Keratinocyte (primary cell): Measurements from ENCODE around the gene HIP1R. TPM values are rescaled to one million over a fixed set of nuclear protein-coding genes. Genes with fewer than 3 reads are reported as not detected.

Source experiments
- DNase-seq: peaks from one replicate; pipeline ENCODE4 v3.0.0-alpha.2; 2011; ENCODE audit warnings: low read depth, missing footprints, low spot score
- FAIRE-seq: peaks from 2 replicates; lab custom pipeline; 2011; peaks lifted over from hg19 to GRCh38; lab: Jason Lieb, UNC
- H2AFZ ChIP-seq: 2 replicates; pipeline ENCODE4 v1.6.0; 2012; ENCODE audit warnings: low read length, control low read depth, inconsistent platforms; ENCODE audit not compliant: control insufficient read depth
- H3K27ac ChIP-seq: 2 replicates; pipeline ENCODE4 v1.5.1; 2011; ENCODE audit warnings: low read length; ENCODE audit not compliant: control insufficient read depth, insufficient read depth
- H3K27me3 ChIP-seq: 3 replicates; pipeline ENCODE4 v1.6.0; 2011; ENCODE audit warnings: low read length; ENCODE audit not compliant: control insufficient read depth, insufficient read depth; ENCODE audit errors: extremely low read depth
- H3K36me3 ChIP-seq, 2 experiments: 2 replicates in 1 of 2; 3 replicates in 1 of 2; pipeline ENCODE4 v1.5.1; 2011; ENCODE audit warnings: low read length in 2 of 2, mild to moderate bottlenecking in 1 of 2; ENCODE audit not compliant: control insufficient read depth in 2 of 2, insufficient read depth in 2 of 2; ENCODE audit errors: extremely low read depth in 1 of 2
- H3K4me1 ChIP-seq: 3 replicates; pipeline ENCODE4 v1.5.1; 2011; ENCODE audit warnings: low read length; ENCODE audit not compliant: control insufficient read depth, insufficient read depth; ENCODE audit errors: extremely low read depth
- H3K4me2 ChIP-seq: 3 replicates; pipeline ENCODE4 v1.6.0; 2011; ENCODE audit warnings: low read depth, low read length; ENCODE audit not compliant: control insufficient read depth, insufficient read depth; ENCODE audit errors: extremely low read depth
- H3K4me3 ChIP-seq, 3 experiments: fragments of 200-600 bp in 1 of 3; sonication (generic) in 1 of 3; 2 replicates in 2 of 3; 3 replicates in 1 of 3; pipeline ENCODE4 v1.5.1; 2011 to 2016; ENCODE audit warnings: low read length in 3 of 3, mild to moderate bottlenecking in 3 of 3, control low read depth in 2 of 3, inconsistent platforms in 1 of 3, low read depth in 1 of 3, mixed read lengths in 1 of 3, mixed run types in 1 of 3, moderate library complexity in 1 of 3; ENCODE audit not compliant: control insufficient read depth in 2 of 3, insufficient read depth in 2 of 3; ENCODE audit errors: extremely low read depth in 1 of 3
- H3K79me2 ChIP-seq: 2 replicates; pipeline ENCODE4 v1.6.0; 2012; ENCODE audit warnings: low read length; ENCODE audit not compliant: control insufficient read depth, insufficient read depth
- H3K9ac ChIP-seq: 3 replicates; pipeline ENCODE4 v1.6.0; 2011; ENCODE audit warnings: low read length; ENCODE audit not compliant: control insufficient read depth, insufficient read depth; ENCODE audit errors: extremely low read depth
- H3K9me1 ChIP-seq: 3 replicates; pipeline ENCODE4 v1.6.0; 2011; ENCODE audit warnings: low read length; ENCODE audit not compliant: control insufficient read depth, insufficient read depth; ENCODE audit errors: extremely low read depth
- H3K9me3 ChIP-seq: 2 replicates; pipeline ENCODE4 v1.5.1; 2012; ENCODE audit warnings: low read depth, low read length; ENCODE audit not compliant: control insufficient read depth
- H4K20me1 ChIP-seq: 3 replicates; pipeline ENCODE4 v1.6.0; 2011; ENCODE audit warnings: low read length; ENCODE audit not compliant: control insufficient read depth, insufficient read depth; ENCODE audit errors: extremely low read depth
- EZH2 ChIP-seq: IDR thresholded peaks from one replicate; pipeline ENCODE4 v1.6.1; 2012; ENCODE audit warnings: inconsistent platforms, mild to moderate bottlenecking, low read length, moderate library complexity
- dilution Hi-C: fragments of 300-500 bp; cut with MboI; formaldehyde crosslinking; loops from one replicate; pipeline ENCODE4 v1.7.0; 2020; ENCODE audit warnings: low sequenced_read_pairs; ENCODE audit not compliant: extremely low pct_ligation_motif_present
- polyA plus RNA-seq, 5 experiments: library from polyadenylated mRNA; depleted of rRNA in 3 of 5; stranded (reverse) in 3 of 5; stranded (forward) in 1 of 5; unstranded in 1 of 5; fragments of >200 nt; gene quantifications; 1 replicate in 1 of 5; 2 replicates in 3 of 5; 3 replicates in 1 of 5; pipeline versions ENCODE4 v1.2.1 to v1.2.3, GENCODE V29; 2011 to 2012; ENCODE audit warnings: missing spikeins in 2 of 5, low read depth in 1 of 5, low replicate concordance in 1 of 5
- TF ChIP-seq, protein P1 (sequence below), 3 experiments: IDR thresholded peaks in 1 of 3; conservative IDR thresholded peaks in 1 of 3; optimal IDR thresholded peaks in 1 of 3; 2 replicates in 2 of 3; 3 replicates in 1 of 3; pipeline versions ENCODE3 to v1.5.1; 2011; ENCODE audit warnings: low read length in 3 of 3, mild to moderate bottlenecking in 3 of 3, moderate library complexity in 2 of 3, control low read depth in 1 of 3, inconsistent platforms in 1 of 3; ENCODE audit not compliant: insufficient read depth in 2 of 3; ENCODE audit errors: extremely low read depth in 1 of 3

Gene HIP1R
- polyA plus RNA-seq, 1 donor (not counting 4 experiments of a cell fraction or from before 2014, with no cell fraction given): 23.0 TPM

- H3K27me3 ChIP-seq: no peaks in the 10 kb centered on the region
- H3K27ac ChIP-seq: peak overlapping the region; percentile 0
- peaks cover 20% of the 10 kb centered on the region for H3K4me1 ChIP-seq
- FAIRE-seq (peak; percentile 64), DNase-seq (peak; percentile 42)
- no peaks in the 10 kb centered on the region for H3K79me2 ChIP-seq
- no peak overlapping the region for H3K9ac ChIP-seq
- H3K4me3 ChIP-seq: no peak overlapping the region
- dilution Hi-C loops: no loop called here
- TF ChIP-seq, protein P1, sequence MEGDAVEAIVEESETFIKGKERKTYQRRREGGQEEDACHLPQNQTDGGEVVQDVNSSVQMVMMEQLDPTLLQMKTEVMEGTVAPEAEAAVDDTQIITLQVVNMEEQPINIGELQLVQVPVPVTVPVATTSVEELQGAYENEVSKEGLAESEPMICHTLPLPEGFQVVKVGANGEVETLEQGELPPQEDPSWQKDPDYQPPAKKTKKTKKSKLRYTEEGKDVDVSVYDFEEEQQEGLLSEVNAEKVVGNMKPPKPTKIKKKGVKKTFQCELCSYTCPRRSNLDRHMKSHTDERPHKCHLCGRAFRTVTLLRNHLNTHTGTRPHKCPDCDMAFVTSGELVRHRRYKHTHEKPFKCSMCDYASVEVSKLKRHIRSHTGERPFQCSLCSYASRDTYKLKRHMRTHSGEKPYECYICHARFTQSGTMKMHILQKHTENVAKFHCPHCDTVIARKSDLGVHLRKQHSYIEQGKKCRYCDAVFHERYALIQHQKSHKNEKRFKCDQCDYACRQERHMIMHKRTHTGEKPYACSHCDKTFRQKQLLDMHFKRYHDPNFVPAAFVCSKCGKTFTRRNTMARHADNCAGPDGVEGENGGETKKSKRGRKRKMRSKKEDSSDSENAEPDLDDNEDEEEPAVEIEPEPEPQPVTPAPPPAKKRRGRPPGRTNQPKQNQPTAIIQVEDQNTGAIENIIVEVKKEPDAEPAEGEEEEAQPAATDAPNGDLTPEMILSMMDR (optimal IDR thresholded peaks at IDR 0.05 in 1 of 3, IDR thresholded peaks at IDR 0.05 in 1 of 3, conservative IDR thresholded peaks at IDR 0.05 in 1 of 3; ENCODE audit: extremely low read depth in 1 of 3, insufficient read depth in 2 of 3, low read length in 3 of 3): no peak
- TF ChIP-seq EZH2: no peak
- peak overlapping the region; percentile 45 for H3K4me2 ChIP-seq
- H2AFZ ChIP-seq: no peak overlapping the region
- H3K9me3 ChIP-seq: no peaks in the 10 kb centered on the region
- no peaks in the 10 kb centered on the region for H3K9me1 ChIP-seq
- H3K36me3 ChIP-seq: no peaks in the 10 kb centered on the region
- no peaks in the 10 kb centered on the region for H4K20me1 ChIP-seq
These were observed 44.7 kb upstream of the HIP1R start for GRCh38 chr12:122790393-122791075.

DNA sequence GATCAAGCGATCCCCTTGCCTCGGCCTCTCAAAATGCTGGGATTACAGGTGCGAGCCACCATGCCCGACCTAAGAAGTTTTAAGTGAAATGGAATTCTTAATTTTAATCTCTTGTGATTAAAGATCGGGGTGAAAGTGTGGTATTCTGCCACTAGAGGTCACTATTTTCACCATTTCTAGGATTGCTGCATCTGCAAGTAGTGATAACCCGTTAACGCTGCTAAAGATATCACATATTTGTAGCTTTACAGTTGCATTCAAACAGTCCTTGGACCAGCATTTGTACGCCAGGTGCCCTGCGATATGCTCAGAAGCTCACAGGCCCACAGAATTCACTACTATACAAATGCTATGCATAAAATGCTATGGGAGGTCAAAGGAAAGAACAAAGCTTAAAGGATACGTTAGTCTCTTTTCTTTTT lies 41.6 kb upstream of the HIP1R start:
- no peaks in the 10 kb centered on the region for H3K27me3 ChIP-seq
- H3K4me1 ChIP-seq: peaks cover 13% of the 10 kb centered on the region
- dilution Hi-C loops: no loop called here
- DNase-seq: peak; percentile 36
- no peaks in the 10 kb centered on the region for H3K9me3 ChIP-seq
- H3K9ac ChIP-seq: no peak overlapping the region
- no peaks in the 10 kb centered on the region for H3K36me3 ChIP-seq
- H2AFZ ChIP-seq: no peak overlapping the region
- H3K9me1 ChIP-seq: no peaks in the 10 kb centered on the region
- H3K27ac ChIP-seq: no peak overlapping the region
- no peaks in the 10 kb centered on the region for H3K79me2 ChIP-seq
- peak; percentile 36 for FAIRE-seq
- TF ChIP-seq, protein P1 (optimal IDR thresholded peaks at IDR 0.05 in 1 of 3, IDR thresholded peaks at IDR 0.05 in 1 of 3, conservative IDR thresholded peaks at IDR 0.05 in 1 of 3; ENCODE audit: extremely low read depth in 1 of 3, insufficient read depth in 2 of 3, low read length in 3 of 3): peak in 2 of 3 experiments; percentile 43 to 62
- no peak for TF ChIP-seq EZH2
- no peak overlapping the region for H3K4me2 ChIP-seq
- H4K20me1 ChIP-seq: no peaks in the 10 kb centered on the region
- no peak overlapping the region for H3K4me3 ChIP-seq
